GM19043 (cell line): Measurements from ENCODE around the gene DUOX1.

Source experiments
- ATAC-seq: cut with Tn5 transposase; IDR thresholded peaks from one replicate; pipeline ENCODE4 v1.9.1; 2021; ENCODE audit warnings: low read depth; ENCODE audit not compliant: unreplicated experiment

The DUOX1 gene

GRCh38 chr15:45105586-45105985, 24.2 kb upstream of the DUOX1 start:
- no peak for ATAC-seq

GRCh38 chr15:45106002-45106790, 23.6 kb upstream of the DUOX1 start:
- ATAC-seq: no peak

- no peak for ATAC-seq
Measured at GRCh38 chr15:45107941-45108630, 21.7 kb upstream of the DUOX1 start.

GRCh38 chr15:45110256-45110820, 19.5 kb upstream of the DUOX1 start:
- ATAC-seq: no peak

GRCh38 chr15:45111390-45112142, 18.2 kb upstream of the DUOX1 start:
- ATAC-seq: no peak

- ATAC-seq: no peak
Measured at GRCh38 chr15:45112143-45112590, 17.6 kb upstream of the DUOX1 start.

- ATAC-seq: no peak
Measured at GRCh38 chr15:45112591-45113379, 17.0 kb upstream of the DUOX1 start.

GRCh38 chr15:45113380-45113990, 16.3 kb upstream of the DUOX1 start:
- ATAC-seq: no peak

GRCh38 chr15:45114076-45114750, 15.6 kb upstream of the DUOX1 start, which contains the start of the genes DUOX2 and DUOXA2:
TSS of gene DUOX2 (minus strand) at chr15:45114172. CDS start at chr15:45113411, 761 bp downstream.
TSS of gene DUOXA2 (plus strand) at chr15:45114326. CDS start at chr15:45114606, 280 bp downstream.
- ATAC-seq: no peak

- no peak for ATAC-seq
Measured at GRCh38 chr15:45114751-45115085, 15.1 kb upstream of the DUOX1 start.

GRCh38 chr15:45115312-45115820, 14.4 kb upstream of the DUOX1 start:
- ATAC-seq: no peak

GRCh38 chr15:45116006-45116481, 13.8 kb upstream of the DUOX1 start:
- ATAC-seq: no peak

- ATAC-seq: no peak
Measured at GRCh38 chr15:45116482-45117307, 13.1 kb upstream of the DUOX1 start.

GRCh38 chr15:45117308-45118130, 12.3 kb upstream of the DUOX1 start:
- ATAC-seq: peak; percentile 11

- ATAC-seq: peak; percentile 93
Measured at GRCh38 chr15:45118131-45118588, 11.6 kb upstream of the DUOX1 start.

GRCh38 chr15:45118996-45119395, 10.8 kb upstream of the DUOX1 start:
- ATAC-seq: no peak
